ENCODE data around the gene ACBD6.

Gene ACBD6

DNA sequence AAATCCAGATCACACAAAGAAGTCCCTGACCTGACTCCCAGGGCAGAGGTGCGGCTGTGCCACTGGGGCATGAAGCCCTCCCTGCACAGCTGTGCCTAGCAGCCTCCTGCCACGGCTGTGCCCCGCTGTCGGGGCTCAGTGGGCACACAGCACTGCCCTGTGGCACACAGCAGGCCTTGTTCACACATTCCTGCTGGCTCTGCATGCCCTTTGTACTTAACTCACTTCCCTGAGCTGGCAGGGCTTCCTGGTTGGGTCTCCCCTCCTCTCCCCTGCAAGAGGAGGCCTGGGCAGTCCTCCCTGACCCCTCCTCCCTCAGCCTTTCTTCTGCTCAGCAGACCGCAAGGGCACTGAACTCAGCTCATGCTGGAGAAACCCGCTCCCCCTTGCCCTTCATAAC lies 257.5 kb downstream of the ACBD6 start:
- H3K4me2 ChIP-seq (ENCODE audit: low read depth, low read length, poor library complexity, severe bottlenecking): no peak overlapping the region
- TF ChIP-seq, protein P1, sequence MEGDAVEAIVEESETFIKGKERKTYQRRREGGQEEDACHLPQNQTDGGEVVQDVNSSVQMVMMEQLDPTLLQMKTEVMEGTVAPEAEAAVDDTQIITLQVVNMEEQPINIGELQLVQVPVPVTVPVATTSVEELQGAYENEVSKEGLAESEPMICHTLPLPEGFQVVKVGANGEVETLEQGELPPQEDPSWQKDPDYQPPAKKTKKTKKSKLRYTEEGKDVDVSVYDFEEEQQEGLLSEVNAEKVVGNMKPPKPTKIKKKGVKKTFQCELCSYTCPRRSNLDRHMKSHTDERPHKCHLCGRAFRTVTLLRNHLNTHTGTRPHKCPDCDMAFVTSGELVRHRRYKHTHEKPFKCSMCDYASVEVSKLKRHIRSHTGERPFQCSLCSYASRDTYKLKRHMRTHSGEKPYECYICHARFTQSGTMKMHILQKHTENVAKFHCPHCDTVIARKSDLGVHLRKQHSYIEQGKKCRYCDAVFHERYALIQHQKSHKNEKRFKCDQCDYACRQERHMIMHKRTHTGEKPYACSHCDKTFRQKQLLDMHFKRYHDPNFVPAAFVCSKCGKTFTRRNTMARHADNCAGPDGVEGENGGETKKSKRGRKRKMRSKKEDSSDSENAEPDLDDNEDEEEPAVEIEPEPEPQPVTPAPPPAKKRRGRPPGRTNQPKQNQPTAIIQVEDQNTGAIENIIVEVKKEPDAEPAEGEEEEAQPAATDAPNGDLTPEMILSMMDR (conservative IDR thresholded peaks at IDR 0.05; ENCODE audit: low read length): no peak
- no peak for TF ChIP-seq EZH2phosphoT487 (IDR thresholded peaks at IDR 0.05; ENCODE audit: borderline replicate concordance)
- no peaks in the 10 kb centered on the region for H3K9me3 ChIP-seq (ENCODE audit: insufficient read depth, low read depth, low read length)
- no peak overlapping the region for H3K4me3 ChIP-seq (ENCODE audit: low read length, poor library complexity, severe bottlenecking)
- no peaks in the 10 kb centered on the region for H3K27me3 ChIP-seq (ENCODE audit: insufficient read depth, low read length, poor library complexity, severe bottlenecking)
- H3K4me1 ChIP-seq (ENCODE audit: insufficient read depth, low read length, poor library complexity, severe bottlenecking): peaks cover 14% of the 10 kb centered on the region
- H3K36me3 ChIP-seq (ENCODE audit: insufficient read depth, low read length): no peaks in the 10 kb centered on the region
- H3K9ac ChIP-seq (ENCODE audit: low read depth, low read length, poor library complexity, severe bottlenecking): no peak overlapping the region
- peak overlapping the region; percentile 5; the same call in 1 of the 2 replicates for H2AFZ ChIP-seq (ENCODE audit: low read length)
- H3F3A ChIP-seq (ENCODE audit: low read depth): no peaks in the 10 kb centered on the region
- no peaks in the 10 kb centered on the region for H3K79me2 ChIP-seq (ENCODE audit: insufficient read depth, low read length)
- H3K9me2 ChIP-seq (replicated peaks; ENCODE audit: low read depth, low read length): no peaks in the 10 kb centered on the region
- no peaks in the 10 kb centered on the region for H4K20me1 ChIP-seq (ENCODE audit: insufficient read depth, low read length, poor library complexity, severe bottlenecking)

GRCh38 chr1:180243517-180244221 lies 258.7 kb downstream of the ACBD6 start:
- H3K4me2 ChIP-seq (ENCODE audit: low read depth, low read length, poor library complexity, severe bottlenecking): no peak overlapping the region
- no peaks in the 10 kb centered on the region for H3K79me2 ChIP-seq (ENCODE audit: insufficient read depth, low read length)
- no peak overlapping the region for H2AFZ ChIP-seq (ENCODE audit: low read length)
- TF ChIP-seq, protein P1 (conservative IDR thresholded peaks at IDR 0.05; ENCODE audit: low read length): 0 out of 2 replicates have a peak, but pooled peaks have one; percentile 21
- no peak for TF ChIP-seq EZH2phosphoT487 (IDR thresholded peaks at IDR 0.05; ENCODE audit: borderline replicate concordance)
- H3K4me3 ChIP-seq (ENCODE audit: low read length, poor library complexity, severe bottlenecking): no peak overlapping the region
- H3K36me3 ChIP-seq (ENCODE audit: insufficient read depth, low read length): no peaks in the 10 kb centered on the region
- no peak overlapping the region for H3K9ac ChIP-seq (ENCODE audit: low read depth, low read length, poor library complexity, severe bottlenecking)
- no peaks in the 10 kb centered on the region for H3K9me2 ChIP-seq (replicated peaks; ENCODE audit: low read depth, low read length)
- H3F3A ChIP-seq (ENCODE audit: low read depth): no peaks in the 10 kb centered on the region
- no peaks in the 10 kb centered on the region for H3K27me3 ChIP-seq (ENCODE audit: insufficient read depth, low read length, poor library complexity, severe bottlenecking)
- H3K4me1 ChIP-seq (ENCODE audit: insufficient read depth, low read length, poor library complexity, severe bottlenecking): peaks cover 9% of the 10 kb centered on the region
- no peaks in the 10 kb centered on the region for H4K20me1 ChIP-seq (ENCODE audit: insufficient read depth, low read length, poor library complexity, severe bottlenecking)
- H3K9me3 ChIP-seq (ENCODE audit: insufficient read depth, low read depth, low read length): no peaks in the 10 kb centered on the region

DNA sequence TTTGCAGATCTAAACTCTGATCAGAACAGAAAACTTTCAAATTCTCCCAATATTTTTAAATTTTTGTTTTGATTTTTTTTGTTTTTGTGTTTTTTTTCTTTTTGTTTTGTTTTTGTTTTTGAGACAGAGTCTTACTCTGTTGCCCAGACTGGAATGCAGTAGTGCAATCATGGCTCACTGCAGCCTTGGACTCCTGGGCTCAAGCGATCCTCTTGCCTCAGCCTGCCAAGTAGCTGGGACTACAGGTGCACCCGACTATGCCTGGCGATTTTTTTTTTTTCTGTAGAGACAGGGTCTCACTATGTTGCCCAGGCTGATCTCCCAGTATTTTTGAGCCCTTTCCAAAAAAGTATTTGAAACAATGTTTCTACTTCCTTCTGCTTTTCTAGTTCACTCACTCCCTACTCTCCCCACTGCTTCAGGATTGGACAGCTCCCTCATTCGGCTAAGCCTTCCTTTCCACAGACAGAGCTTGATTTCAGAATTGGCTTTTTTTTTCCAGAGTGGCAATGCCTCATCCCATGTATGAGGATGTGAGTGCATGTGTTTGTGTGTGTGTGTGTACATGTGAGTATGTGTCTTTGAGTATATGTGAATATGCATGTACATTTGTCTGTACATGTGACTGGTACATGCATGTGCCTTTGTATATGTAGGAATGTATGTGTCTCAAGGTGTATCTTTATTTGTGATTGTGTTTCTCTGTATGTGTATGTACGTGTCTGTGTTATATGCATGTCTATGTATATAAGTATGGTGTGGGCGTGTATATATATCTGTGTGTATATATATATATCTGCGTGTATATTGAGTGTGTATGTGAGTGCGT lies 260.4 kb downstream of the ACBD6 start:
- H3K79me2 ChIP-seq (ENCODE audit: insufficient read depth, low read length): no peaks in the 10 kb centered on the region
- H3K36me3 ChIP-seq (ENCODE audit: insufficient read depth, low read length): no peaks in the 10 kb centered on the region
- H3K9ac ChIP-seq (ENCODE audit: low read depth, low read length, poor library complexity, severe bottlenecking): no peak overlapping the region
- H3K4me2 ChIP-seq (ENCODE audit: low read depth, low read length, poor library complexity, severe bottlenecking): no peak overlapping the region
- no peaks in the 10 kb centered on the region for H3F3A ChIP-seq (ENCODE audit: low read depth)
- no peaks in the 10 kb centered on the region for H3K9me3 ChIP-seq (ENCODE audit: insufficient read depth, low read depth, low read length)
- peaks cover 9% of the 10 kb centered on the region for H3K4me1 ChIP-seq (ENCODE audit: insufficient read depth, low read length, poor library complexity, severe bottlenecking)
- no peaks in the 10 kb centered on the region for H3K27me3 ChIP-seq (ENCODE audit: insufficient read depth, low read length, poor library complexity, severe bottlenecking)
- H3K4me3 ChIP-seq (ENCODE audit: low read length, poor library complexity, severe bottlenecking): no peak overlapping the region
- TF ChIP-seq, protein P1 (conservative IDR thresholded peaks at IDR 0.05; ENCODE audit: low read length): no peak
- no peak for TF ChIP-seq EZH2phosphoT487 (IDR thresholded peaks at IDR 0.05; ENCODE audit: borderline replicate concordance)
- no peak overlapping the region for H2AFZ ChIP-seq (ENCODE audit: low read length)
- H4K20me1 ChIP-seq (ENCODE audit: insufficient read depth, low read length, poor library complexity, severe bottlenecking): no peaks in the 10 kb centered on the region
- H3K9me2 ChIP-seq (replicated peaks; ENCODE audit: low read depth, low read length): no peaks in the 10 kb centered on the region
